ENCODE results near the gene ALDH2.

GRCh38 chr12:111756681-111757080 is 10.1 kb upstream of the ALDH2 start:
- TF ChIP-seq EZH2 (IDR thresholded peaks at IDR 0.05; ENCODE audit: insufficient read depth, poor library complexity, severe bottlenecking) (no peak), EZH2phosphoT487 (IDR thresholded peaks at IDR 0.05; ENCODE audit: insufficient read depth, low read depth) (no peak)

Measured in GM23248 (cell line).